GM18868 (cell line): ENCODE data around the gene CPSF4L.

Experiments
- ATAC-seq: cut with Tn5 transposase; IDR thresholded peaks from one replicate; pipeline ENCODE4 v1.9.1; 2021; ENCODE audit warnings: mild to moderate bottlenecking, moderate library complexity; ENCODE audit not compliant: unreplicated experiment

Gene CPSF4L

DNA sequence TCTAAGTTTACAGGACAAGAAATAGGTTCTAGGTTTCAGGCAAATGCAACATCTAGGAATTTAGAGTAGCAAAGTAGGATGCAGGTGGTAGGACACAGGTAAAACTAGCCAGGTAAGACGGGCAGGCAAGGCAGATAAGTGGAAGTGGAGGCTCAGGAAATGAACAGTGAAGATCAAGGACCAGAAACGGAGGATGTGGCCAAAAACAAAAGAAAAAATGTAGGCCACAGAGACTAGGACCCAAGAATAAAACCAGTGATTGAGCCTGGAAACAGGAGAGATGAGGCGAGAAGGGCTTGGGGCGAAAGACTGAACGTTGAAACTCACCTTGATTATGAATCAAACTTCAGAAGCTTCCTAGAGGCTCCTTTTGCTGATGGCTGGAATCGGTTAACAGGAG, 24.0 kb downstream of the CPSF4L start:
- ATAC-seq: no peak

DNA sequence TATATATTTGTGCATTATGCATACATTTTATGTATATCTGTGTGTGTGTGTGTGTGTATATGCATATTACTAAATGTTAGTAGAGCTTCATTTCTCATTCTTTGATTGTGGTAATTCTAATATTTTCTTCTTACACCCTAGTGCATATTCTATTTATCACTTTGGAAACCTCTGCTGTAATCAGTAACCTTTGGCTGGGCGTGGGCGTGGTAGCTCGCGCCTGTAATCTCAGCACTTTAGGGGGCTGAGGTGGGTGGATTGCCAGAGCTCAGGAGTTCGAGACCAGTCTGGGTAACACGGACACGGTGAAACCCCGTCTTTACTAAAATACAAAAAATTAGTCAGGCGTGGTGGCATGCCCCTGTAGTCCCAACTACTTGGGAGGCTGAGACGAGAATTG, 26.9 kb downstream of the CPSF4L start:
- no peak for ATAC-seq

DNA sequence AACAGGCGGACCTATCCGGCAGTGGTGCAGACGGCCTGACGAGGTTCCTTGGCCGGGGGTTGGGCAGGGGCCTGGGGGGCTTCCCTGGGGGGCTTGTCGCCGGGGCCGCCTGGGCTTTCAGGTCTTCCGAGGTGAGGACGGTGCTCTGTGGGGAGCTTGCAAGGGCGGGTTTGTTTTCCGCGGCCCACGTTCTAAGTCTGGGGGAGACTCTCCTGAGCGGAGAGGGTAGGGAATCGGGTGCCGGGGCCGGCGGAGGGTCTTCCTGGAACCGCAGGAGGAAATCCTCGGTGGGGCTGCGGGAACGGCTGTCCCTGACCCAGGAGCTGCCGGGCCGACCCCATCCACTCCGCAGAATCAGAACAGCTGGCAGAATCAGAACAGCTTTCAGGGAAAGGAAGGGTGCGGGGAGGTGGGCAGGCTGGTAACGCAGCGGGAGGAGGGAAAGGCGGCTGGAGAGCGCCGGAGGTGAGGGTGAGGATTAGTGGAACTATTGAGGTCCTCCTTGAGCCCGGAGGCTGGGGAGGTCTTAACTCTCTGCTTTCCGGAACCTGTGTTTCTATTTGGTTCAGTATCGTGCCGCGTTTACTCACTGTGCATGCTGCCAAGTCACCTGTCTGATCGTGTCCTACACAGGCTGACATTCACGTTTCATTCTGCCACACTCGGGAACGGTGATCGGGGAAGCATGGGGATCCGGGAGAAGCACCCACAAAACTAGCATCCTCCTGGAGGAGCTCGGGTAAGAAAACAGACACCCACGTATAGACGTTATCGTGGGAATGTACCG, 28.9 kb downstream of the CPSF4L start:
- peak; percentile 22 for ATAC-seq

DNA sequence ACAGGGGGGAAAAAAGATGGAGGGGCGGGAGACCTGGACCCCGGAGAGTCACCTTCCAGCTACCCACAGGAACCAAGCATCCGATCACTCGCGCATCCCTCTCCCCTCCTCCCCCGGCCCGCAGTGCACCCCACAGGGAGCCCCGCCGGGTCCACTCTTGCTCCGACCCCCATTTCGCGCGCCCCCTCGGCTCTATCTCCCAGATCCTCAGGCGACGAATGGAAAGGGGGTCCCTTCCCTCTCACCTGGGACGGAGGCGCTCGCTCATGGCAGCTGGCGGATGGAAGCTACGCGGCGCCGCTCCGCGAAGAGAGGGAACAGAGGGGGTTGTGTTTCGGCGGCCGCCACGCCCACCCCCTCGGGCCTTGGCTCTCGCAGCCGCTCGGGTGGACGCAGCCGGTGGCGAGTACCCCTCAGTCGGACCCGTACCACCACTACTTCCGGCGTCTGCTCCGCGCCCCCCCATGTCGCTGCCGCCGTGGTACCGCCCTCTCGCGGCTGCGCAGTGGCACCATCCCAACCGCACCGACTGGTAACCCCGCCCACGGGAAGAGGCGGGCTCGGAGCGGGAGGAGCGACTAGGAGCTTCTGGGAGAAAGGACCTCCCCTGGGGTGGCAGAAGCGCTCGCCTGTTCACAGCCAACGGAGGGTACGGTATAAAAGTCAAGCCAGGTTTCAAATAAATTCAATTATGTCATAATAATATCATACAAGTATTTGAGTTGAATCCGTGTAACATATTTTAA, 29.7 kb downstream of the CPSF4L start:
- peak; percentile 84 for ATAC-seq

DNA sequence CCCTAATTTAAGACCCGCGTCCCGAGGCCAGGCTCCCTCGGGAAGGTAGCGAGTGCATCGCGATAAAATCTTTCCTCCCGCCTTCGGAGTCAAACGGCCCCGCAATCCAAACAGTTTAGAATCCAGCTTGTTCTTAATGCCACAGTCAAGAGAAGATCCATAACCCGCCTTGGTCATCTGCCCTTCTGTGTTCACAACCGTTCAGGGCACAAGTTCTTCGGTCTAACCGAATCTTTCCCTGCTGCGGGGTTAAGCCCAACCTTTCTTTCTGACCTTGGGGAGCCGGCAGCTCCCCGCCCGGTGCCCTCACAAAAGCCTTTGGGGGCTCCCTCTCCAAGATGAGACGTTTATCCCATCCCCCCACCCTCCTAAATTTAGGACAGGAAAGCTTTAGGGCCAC, 30.3 kb downstream of the CPSF4L start:
- no peak for ATAC-seq

DNA sequence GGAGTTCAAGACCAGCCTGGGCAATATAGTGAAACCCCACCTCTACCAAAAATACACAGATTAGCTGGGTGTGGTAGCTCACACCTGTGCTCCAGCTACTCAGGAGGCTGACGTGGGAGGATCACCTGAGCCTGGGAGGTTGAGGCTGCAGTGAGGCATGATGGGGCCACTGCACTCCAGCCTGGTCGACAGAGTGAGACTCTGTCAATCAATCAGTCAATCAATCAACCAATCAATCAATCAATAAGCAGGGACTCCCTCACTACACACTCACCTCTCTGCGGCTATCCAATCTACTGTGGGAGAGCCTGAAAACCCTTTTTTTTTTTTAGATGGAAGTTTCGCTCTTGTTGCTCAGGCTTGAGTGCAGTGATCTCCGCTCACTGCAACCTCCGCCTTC, 31.6 kb downstream of the CPSF4L start:
- no peak for ATAC-seq

DNA sequence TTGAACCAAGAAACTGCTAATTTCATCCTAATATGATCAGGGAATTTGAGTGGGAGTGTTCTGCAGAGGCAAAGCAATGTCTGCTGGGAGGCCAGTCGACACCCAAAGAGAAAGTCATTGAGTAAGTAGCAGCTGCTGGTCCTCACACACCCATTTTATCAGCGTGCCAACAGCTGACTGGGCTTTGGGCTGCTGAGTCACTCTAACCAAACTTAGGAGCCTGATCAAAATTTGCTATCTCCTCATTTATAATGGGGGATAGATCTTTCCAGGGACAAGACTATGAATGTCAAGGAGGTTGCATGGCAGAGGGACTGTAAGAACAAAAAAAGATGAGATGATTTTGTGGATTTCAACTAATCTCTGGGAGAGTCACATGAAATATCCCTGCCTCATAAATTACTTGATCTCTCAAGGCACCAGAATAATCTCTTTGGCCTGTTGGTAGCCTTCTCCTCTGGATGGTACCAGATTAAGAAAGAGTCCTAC, 32.9 kb downstream of the CPSF4L start:
- peak; percentile 40 for ATAC-seq

DNA sequence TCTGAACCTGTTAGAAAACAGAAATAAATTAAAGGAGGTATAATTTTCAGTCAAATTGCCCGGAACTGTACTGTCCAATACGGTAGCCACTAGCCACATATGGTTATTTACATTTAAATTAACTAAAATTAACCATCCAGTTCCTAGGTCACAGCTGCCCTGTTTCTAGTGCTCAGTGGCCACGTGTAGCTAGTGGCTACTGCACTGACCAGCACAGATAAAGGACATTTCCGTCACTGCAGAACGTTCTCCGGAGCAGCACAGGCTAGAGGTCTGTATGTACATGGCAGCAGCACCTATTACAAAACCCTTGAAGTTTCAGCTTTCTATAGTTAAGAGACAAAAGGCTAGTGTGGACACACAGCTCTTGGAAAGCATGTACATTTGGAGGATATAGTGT, 33.7 kb downstream of the CPSF4L start:
- ATAC-seq: no peak

DNA sequence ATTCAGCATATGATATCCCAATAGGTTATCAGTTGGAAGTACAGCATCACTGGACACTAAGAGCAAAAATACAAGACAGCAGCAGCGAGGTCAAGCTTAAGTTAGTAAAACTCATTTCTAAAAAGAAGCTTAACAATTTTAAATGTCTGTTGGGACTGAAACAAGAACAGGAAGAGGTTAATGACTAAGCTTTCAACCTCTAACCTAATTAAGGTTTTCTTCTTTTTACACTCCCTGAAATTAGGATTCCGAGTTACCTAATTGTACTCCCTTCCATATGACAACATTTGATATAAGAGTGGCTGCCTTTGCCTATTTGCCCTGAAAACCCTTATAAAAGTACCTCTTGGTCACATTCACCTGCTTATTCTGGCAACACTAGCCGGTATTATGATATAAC, 34.3 kb downstream of the CPSF4L start:
- no peak for ATAC-seq

DNA sequence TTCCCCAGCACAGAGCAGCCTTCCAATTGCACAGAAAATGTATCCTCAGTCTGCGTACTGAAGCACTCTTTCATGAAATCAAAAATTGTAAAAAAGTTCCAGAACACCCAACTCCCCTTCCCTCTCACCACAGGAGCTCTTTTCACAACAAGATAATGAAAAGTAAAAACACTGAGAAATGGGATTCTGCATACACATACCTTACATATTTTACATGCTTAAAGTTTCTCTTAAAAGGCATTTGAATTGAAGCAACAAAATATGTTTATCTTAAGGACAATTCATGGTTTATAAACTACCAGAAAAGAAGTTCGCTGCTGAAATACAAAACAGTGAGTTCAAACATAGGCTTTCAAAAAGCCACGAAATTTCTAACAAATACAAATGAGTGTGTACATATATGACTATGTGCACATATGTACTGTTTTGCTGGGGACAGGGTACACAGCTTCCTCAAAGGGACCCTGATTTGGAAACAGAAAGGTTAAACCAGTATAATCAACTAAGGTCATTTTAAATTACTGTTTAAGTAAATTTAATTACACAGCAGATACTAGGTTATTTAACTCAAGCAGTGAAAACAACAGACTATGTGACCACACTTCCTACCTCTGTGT, 35.0 kb downstream of the CPSF4L start:
- ATAC-seq: no peak

DNA sequence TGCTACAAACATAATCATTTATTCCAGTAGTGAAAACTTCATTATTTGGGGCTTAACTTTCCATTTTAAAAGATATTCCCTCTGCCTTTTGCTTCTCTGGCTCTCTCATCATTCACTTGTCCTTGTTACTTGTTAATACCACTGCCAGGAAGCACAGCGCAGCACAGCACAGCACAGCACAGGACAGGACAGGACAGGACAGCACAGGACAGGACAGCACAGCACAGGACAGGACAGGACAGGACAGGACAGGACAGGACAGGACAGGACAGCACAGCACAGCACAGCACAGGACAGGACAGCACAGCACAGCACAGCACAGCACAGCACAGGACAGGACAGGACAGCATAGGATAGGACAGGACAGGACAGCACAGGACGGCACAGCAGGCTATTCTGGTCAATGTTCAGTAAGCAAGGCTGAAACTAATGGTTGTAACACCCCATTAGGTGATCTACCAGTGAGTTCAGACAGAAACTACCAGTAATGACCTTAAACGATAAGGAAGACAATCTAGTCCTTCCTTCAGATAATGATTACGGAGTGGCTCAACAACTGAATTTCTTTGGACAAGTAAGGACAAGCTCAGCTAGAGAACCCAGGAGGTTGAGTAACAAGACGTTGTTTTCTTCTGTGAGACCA, 36.9 kb downstream of the CPSF4L start:
- no peak for ATAC-seq

DNA sequence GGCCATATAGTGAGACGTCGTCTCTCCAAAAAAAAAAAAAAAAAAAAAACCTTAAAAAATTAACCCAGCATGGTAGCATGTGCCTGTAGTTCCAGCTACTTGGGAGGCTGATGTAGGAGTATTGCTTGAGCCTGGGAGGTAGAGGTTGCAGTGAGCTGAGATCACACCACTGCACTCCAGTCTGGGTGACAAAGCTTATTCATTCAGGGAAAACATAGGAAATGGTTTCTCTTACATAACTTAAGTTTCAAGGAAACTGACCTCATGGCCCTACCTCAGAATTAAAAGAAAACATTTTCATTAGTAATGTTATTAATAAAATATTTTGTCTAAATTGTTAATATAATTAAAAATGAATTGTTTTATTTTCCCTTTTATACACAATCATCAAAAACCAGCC, 37.4 kb downstream of the CPSF4L start:
- ATAC-seq: no peak

DNA sequence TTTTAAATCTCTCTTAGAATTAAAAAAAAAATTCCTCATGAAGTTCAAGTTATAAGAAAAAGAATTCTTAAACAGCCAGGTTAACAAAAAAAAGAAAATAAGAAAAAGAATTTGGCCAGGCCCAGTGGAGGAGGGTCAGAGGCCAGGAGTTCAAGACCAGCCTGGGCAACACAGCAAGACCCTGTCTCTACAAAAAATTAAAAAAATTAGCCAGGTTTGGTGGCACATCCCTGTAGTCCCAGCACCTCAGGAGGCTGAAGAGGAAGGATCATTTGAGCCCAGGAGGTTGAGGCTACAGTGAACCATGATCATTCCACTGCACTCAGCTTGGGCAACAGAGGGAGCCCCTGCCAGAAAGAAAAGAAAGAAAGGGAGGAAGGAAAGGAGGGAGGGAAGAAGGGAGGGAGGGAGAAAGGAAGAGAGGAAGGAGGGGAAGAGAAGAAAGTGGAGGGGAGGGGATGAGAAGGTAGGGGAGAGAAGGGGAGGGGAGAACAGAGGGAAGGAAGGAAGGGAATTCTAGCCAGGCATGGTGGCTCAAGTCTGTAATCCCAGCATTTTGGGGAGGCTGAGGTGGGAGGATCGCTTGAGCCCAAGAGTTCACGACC, 38.0 kb downstream of the CPSF4L start:
- ATAC-seq: no peak

DNA sequence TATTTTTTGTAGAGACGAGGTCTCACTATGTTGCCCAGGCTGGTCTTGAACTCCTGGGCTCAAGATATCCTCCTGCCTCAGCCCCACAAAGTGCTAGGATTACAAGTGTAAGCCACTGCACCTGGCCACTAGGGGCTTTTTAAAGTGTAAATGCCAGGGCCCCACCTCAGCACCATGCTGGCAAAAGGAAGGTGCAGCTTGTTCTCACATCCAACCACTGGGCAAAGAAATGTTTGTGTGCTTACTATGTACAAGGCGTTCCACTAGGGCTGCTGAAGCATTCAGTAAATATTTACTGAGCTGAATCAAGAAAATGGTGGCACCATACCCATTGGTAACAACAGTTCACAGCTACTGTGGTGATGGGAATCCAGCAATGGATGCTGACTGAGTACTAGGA, 46.2 kb downstream of the CPSF4L start:
- ATAC-seq: no peak

DNA sequence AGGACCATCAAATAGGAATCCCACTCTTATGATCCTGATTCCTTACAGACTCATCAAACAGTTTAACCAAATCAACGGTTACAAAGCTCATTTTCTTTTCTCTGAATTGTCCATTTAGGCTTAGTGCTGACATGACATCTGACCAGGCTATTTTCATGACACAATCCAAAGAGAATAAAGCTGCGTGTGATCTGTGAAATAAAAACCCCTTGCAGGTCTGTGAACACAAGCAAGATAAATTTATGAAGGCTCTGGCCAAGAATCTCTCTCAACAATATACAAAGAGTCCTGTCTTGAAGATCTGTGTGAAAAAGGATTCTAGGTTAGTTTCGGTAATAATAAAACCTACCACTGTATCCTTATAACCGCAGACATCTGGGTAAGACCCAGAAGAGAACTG, 46.8 kb downstream of the CPSF4L start:
- ATAC-seq: no peak

DNA sequence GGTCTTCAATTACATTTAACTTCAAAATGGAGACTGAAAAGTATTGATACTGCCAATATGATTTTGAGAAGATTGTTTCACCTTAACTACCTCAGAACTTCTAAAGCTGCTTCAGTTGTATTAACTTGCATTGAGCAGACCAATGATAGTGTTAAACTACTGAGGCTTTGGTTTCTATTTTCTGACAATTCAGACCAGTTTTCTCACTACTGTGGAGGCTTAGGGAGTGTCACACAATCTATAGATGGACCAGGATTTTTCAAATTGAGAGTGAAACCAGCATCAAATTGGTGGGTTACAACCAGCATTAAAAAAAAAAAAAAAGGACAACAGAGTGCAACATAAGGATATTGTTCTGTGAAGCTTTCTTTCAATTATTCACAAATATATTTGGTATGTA, 47.7 kb downstream of the CPSF4L start:
- ATAC-seq: no peak

DNA sequence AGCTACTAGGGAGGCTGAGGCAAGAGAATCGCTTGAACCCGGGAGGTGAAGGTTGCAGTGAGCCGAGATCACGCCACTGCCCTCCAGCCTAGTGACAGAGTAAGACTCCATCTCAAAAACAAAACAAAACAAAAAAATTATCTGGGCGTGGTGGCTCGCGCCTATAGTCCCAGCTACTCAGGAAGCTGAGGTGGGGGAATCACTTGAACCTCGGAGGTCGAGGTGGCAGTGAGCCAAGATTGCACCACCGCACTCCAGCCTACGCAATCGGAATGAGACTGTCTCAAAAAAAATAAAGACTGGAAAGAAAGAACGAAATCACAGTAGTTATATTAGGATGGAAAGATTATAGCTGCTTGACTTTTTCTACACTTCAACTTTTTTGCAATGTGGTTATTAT, 49.9 kb downstream of the CPSF4L start:
- no peak for ATAC-seq

DNA sequence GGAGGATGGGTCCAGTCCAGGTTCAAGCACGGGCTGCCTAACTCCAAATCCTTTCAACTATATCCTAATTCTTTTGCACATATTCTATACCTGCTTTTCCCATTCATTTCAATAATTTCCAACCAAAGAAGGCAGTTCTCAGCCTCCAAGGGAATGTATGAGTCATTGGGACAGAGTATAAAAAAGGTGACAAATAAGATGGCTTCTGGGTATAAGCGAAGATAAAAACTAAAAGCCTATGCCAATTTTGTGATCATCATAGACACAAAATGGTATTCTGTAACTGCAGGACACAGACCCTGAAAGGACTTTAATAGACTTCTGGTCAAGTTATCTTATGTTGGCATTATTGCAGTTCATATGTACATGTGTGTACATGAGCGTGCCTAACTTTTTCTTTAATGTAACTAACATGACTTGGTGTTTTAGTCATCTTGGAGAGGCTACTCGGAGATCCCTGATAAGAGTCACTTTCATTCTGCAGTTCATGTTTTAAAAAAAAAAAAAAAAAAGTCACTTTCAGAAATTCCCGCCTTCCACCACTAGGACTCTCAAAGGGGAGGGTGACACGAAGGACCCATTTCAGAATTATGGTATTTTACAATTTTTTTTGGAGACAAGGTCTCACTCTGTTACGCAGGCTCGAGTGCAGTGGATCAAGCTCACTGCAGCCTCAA, 51.5 kb downstream of the CPSF4L start:
- no peak for ATAC-seq

DNA sequence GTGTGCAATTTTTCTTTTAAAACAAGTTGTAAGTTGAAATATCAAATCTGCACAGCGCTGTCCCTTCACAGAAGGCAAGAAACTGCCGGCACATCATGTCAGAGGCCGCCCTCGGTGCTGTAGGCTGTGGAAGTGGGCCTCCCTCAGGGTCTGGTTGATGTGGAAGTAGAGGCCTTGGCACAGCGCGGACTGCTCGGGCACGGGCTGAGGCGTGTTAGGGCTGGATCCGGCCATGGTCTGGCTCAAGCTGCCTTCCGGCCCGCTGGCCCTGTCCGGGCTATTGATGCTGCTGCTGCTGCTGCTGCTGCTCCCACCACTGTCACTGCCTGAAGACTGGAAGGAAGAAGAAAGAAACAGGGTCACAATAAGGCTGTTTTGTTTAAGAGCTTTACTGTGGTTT, 52.2 kb downstream of the CPSF4L start:
- ATAC-seq: no peak

DNA sequence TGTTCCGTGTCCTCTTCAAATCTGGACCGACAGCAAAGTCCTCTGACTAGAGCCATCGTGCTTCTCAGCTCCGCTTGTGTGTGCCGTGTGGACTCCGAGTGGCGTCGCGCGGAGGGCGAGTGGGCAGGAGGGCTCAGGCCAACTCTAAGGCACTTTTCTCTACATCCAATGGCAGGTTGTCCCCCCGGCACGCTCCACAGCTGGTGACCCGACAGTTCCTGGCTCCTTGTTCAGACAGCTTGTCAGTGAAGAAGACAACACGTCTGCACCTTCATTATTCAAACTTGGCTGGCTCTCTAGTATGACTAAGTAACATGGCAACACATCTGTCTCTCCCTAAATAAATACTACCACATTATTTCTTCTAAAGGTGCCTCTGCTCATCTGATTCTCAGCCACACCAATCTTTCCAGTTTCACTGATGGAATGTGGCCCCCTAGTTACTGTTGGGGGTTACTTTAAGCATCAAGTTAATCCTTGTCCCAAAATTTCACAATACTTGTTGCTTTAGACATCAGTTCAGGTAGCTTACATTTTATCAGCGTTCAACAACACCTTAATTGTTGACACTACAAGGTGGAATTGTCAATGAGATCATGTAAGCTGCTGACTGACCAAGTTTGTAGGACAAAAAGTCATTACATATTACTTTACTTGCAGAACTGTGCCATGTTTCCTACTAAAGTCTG, 53.4 kb downstream of the CPSF4L start:
- no peak for ATAC-seq
